EL (cell line): Measurements from ENCODE around the gene RPS6KC1.
A peak's percentile ranks its signal among the peaks of the same experiment; 100 is the strongest.
"Not testable (repeated sequence)": the region's sequence is repeated elsewhere in the genome, so short reads cannot be mapped to it uniquely, and the experiment has no call there.

Experiments
- DNase-seq: peaks from one replicate; pipeline ENCODE4 v3.0.0-alpha.2; 2016

RPS6KC1 gene

GRCh38 chr1:213160442-213160841, 109.4 kb downstream of the RPS6KC1 start:
- not testable (repeated sequence) for DNase-seq

GRCh38 chr1:213162338-213162737, 111.3 kb downstream of the RPS6KC1 start:
- peak; percentile 18 for DNase-seq

DNA sequence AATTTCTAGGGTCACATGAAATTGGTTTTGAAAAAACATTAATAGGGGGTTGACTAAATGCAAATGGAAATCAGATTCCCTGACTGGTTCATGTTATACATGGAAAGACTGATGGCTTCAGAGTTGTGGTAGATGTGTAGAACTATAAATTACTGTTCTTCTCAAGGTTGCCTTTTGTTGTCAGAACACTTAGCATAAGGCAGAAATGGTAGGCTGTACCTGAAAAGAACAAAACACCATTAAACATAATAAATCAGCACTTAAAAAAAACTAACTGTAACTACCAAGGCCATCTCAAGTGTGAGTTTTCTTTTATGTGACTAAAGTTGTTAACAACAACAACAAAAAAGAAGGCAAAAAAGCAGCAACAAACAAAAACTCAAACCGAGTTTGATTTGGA, 111.8 kb downstream of the RPS6KC1 start:
- no peak for DNase-seq

GRCh38 chr1:213163278-213163711, 112.3 kb downstream of the RPS6KC1 start:
- DNase-seq: no peak

GRCh38 chr1:213164561-213164960, 113.5 kb downstream of the RPS6KC1 start:
- no peak for DNase-seq

GRCh38 chr1:213166852-213167251, 115.8 kb downstream of the RPS6KC1 start:
- DNase-seq: no peak

- DNase-seq: no peak
These were observed 120.7 kb downstream of the RPS6KC1 start for GRCh38 chr1:213171711-213172110.

DNA sequence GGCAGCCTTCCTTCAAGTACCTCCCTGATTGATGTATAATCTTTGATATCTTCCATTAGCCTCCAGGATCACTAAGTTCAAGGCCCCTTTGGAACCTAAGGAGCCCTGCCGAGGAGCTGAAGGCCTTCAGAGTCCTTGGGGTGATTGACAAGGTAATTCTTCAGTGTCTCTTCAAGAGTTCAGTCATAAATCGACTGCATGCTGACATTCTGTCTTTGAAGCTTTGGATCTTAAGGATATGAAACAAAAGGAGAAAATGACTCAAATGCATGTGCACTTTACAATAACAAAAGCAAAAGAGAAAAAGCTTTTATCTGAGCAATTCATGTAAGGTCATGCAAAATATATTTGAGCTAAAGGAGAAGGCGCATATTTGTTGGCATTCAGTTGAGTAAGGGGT, 125.3 kb downstream of the RPS6KC1 start:
- DNase-seq: no peak

- no peak for DNase-seq
These were observed 128.7 kb downstream of the RPS6KC1 start for GRCh38 chr1:213179784-213180183.

GRCh38 chr1:213180833-213181232, 129.8 kb downstream of the RPS6KC1 start:
- DNase-seq: no peak

DNA sequence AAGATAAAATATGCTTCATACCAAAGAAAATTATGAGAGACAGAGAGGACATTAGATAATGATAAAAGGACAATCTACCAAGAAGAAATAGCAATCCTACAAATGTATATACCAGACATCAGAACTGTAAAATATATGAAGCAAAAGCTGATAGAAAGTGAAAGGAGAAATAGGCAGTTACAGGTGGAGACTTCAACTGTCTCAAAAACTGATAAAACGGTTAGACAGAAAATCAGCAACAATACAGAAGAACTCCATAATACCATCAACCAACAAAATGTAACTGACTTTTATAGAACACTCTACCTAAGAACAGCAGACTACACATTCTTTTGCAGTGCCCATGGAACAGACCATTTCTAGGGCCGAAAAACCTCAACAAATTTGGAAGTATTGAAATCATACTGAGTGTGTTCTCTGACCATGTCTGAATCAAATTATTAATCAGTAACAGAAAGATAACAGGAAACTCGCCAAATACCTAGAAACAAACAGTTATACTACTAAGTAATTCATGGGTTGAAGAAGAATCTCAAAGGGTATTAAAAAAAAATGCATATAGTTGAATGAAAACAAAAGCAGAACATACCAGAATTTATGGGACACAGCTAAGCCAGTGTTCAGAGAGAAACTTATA, 132.1 kb downstream of the RPS6KC1 start:
- DNase-seq: no peak

- no peak for DNase-seq
These were observed 135.1 kb downstream of the RPS6KC1 start for GRCh38 chr1:213186168-213186567.

DNA sequence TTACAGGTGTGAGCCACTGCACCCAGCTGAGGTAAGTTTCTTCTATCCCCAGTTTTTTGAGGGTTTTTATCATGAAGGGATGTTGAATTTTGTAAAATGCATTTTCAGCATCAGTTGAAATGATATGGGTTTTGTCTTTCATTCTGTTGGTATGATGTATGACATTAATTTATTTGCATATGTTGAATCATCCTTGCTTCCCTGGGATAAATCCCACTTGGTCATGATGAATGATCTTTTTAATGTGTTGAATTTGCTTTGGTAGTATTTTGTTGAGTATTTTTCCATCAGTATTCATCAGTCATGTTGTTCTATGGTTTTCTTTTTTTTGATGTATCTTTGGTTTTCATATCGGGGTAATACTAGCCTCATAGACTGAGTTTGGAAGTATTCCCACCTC, 141.0 kb downstream of the RPS6KC1 start:
- DNase-seq: no peak

DNA sequence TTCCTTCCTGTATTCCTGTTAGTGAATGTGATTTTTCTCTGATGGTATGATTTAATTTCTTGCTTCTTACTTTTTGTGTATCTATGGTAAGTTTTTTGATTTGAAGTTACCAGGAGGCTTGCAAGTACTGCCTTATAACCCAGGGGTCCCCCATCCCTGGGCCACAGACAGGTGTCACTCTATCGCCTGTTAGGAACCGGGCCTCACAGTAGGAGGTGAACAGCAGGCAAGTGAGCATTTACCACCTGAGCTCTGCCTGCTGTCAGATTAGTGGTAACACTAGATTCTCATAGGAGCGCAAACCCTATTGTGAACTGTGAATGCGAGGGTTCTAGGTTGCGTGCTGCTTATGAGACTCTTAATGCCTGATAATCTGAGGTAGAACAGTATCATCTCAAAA, 143.3 kb downstream of the RPS6KC1 start:
- DNase-seq: no peak

DNA sequence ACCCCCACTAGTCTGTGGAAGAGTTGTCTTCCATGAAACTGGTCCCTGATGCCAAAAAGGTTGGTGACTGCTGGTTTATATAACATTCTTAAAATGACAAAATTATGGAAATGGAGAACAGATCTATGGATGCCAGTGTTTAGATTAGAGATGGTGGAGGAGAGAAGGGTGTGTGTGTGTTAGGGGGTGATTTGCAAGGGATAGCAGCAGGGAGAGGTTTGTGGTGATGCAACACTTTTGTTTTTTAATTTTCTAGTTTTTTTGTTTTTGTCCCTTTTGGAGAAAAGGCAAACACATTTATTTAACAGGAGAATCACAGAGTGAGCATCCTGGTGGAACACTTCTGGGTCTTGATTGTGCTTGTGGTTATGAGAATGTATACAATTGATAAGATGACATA, 143.8 kb downstream of the RPS6KC1 start:
- DNase-seq: no peak

DNA sequence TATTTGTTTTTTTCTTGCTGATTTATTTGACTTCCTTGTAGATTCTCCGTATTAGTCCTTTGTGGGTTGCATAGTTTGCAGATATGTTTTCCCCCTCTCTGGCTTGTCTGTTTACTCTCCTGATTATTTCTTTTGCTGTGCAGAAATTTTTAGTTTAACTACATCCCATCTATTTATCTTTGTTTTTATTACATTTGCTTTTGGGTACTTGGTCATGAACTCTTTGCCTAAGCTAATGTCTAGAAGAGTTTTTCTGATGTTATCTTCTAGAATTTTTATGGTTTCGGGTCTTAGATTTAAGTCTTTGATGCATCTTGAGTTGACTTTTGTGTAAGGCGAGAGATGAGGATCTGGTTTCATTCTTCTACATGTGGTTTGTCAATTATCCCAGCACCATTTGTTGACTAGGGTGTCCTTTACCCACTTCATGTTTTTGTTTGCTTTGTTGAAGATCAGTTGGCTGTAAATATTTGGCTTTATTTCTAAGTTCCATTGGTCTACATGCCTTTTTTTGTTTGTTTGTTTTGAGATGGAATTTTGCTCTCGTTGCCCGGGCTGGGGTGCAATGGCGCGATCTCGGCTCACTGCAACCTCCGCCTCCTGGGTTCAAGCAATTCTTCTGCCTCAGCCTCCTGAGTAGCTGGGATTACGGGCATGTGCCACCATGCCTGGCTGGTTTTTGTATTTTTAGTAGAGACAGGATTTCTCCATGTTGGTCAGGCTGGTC, 145.4 kb downstream of the RPS6KC1 start:
- DNase-seq: not testable (repeated sequence)

GRCh38 chr1:213200630-213201029, 149.6 kb downstream of the RPS6KC1 start:
- DNase-seq: no peak

DNA sequence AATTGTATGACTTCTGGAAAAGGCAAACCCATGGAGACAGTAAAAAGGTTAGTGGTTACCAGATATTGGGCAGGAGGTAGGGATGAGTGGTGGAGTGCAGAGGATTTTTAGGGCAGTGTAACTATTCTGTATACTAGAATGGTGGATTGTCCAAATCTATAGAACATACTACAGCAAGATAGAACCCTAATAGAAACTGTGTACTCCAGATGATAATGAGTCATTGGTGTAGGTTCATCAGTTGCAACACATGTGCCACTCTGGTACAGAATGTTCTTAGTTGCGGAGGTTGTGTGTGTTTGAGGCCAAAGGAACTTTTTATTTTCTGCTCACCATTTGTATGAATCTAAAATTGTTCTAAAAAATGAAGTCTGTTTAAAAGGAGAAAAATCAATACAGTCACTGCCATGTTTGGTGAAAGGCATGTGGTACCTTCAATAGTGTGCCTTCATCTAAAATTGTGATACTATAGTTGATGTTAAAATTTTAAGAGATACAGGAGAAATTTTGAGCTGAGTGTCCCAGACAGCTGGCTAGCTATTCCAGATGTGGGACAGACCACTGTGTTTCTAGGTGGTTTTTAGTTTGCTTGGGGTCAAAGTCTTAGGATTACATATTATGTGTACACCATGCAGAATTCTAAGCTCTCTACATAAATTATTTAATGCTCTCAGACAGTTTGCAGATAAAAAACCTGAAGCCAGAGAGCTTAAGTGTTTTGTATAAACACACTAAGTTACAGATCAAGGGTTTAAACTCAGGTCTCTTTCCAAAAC, 150.5 kb downstream of the RPS6KC1 start:
- no peak for DNase-seq

- DNase-seq: no peak
These were observed 160.2 kb downstream of the RPS6KC1 start for GRCh38 chr1:213211201-213211600.

GRCh38 chr1:213219076-213219475, 168.0 kb downstream of the RPS6KC1 start:
- not testable (repeated sequence) for DNase-seq

DNA sequence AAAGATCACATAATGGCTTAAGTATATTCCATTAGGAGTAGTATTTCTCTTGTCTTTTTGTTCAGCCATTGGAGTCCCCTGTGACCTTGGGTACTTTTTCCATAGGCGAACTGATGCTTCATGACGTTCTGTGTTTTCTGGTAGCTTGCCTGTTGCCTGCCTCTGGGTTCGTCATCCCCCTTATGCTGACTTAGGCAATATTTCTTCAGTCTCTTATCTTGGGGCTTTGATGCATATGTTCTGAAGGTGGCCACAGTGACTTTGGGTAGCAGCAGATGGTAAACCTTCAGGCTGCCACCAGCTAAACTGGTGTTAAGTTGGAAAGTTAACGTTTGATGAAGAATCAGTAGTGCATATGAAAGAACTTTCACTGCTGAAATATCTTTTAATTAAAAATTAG, 170.2 kb downstream of the RPS6KC1 start:
- no peak for DNase-seq

DNA sequence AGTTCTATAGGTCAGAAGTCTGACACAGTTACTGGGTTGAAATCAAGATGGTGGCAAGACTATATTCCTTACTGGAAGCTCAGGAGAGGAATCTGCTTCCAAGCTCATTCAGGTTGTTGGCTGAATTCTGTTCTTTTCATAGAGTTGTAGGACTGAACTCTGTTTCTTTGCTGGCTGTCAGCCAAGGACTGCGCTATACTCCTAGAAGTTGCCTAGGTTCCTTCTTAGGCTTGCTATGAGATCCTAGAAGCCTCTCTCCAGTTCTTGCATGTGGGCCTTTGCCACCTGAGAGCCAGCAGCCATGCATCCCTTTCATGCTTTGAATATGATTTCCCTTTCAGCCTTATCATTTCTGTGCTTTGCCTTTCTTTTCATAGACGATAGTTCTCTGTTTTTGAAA, 176.4 kb downstream of the RPS6KC1 start:
- DNase-seq: no peak

DNA sequence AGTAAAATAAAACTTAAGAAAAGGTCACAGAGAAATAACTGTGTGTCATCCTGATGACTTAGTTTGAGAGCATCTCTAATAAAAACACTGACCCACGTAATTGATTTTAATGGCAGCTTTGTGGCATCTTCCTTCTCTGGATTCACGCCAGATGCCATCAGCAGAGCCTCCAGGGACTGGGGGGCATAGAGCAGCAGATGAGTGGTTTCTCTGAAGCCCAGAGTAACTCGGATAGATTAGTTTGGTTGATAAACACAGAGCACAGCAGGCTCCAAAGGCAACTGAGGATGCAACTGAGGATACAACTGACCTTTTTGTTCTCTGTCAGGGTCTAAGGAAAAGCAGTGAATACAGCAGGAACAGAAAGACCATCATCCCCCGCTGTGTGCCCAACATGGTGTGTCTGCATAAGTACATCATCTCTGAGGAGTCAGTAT, 180.8 kb downstream of the RPS6KC1 start:
- DNase-seq: peak; percentile 79

DNA sequence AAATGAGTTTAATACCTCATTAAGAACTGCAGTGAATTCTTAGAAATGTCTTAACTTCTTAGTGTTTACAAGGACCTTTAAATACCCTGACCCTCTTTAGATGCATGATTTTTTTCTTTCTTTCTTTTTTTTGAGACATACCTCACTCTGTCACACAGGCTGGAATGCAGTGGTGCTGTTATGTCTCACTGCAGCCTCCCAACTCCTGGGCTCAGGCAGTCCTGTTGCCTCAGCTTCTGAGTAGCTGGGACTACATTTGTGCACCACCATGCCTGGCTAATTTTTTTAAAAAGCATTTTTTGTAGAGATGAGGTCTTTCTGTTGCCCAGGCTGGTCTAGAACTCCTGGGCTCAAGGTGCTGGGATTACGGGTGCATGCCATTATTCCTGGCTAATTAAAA, 191.8 kb downstream of the RPS6KC1 start:
- no peak for DNase-seq
